GM10266 (cell line): ENCODE measurements around the gene POLR3E.

Experiments
- DNase-seq: peaks from one replicate; pipeline ENCODE4 v3.0.0; 2012; ENCODE audit errors: extremely low spot score
- CTCF ChIP-seq: IDR thresholded peaks from 2 replicates; pipeline ENCODE4 v1.5.1; 2012; ENCODE audit warnings: mild to moderate bottlenecking, low read depth; ENCODE audit not compliant: control insufficient read depth, insufficient read depth; ENCODE audit errors: missing control alignments

The POLR3E gene

GRCh38 chr16:22323173-22323958, 26.2 kb downstream of the POLR3E start:
- no peak for DNase-seq

DNA sequence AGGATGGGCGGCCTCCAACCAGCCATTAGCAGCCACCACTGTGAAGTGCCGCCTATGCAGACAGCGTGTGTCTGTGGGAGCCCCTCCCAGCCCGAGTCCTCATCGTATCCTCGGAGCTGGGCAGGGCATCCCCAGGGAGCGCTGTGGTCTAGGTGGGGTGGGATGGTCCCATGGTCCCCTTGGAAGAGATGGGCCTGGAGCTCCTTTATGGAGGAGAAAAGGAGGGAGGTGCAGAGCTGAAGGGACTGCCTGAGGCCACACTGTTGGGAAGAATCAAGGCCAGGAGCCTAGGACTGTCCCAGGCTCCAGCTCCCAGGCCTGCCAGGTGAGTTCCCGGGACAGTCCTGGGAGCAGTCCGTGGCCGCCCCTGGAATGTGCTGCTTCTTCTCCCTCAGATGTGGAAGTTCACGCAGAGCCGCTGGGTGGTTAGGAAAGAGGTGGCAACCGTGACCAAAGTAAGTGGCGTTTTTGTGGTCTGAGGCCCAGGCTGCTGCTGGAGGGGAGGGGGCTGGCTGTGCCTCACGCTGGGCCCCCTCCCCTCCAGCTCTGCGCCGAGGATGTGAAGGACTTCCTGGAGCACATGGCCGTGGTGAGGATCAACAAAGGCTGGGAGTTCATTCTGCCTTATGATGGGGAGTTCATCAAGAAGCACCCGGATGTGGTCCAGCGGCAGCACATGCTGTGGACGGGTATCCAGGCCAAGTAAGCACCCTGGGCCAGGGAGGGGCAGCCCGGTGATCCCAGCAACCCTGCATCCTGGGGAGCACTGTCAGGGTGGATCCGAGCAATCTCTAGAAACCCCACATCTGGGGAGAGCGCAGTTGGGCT, 27.0 kb downstream of the POLR3E start:
- no peak for DNase-seq

More at GRCh38 chr16:22323173-22323958, 26.2 kb downstream of the POLR3E start:
- TF ChIP-seq CTCF: no peak

DNA sequence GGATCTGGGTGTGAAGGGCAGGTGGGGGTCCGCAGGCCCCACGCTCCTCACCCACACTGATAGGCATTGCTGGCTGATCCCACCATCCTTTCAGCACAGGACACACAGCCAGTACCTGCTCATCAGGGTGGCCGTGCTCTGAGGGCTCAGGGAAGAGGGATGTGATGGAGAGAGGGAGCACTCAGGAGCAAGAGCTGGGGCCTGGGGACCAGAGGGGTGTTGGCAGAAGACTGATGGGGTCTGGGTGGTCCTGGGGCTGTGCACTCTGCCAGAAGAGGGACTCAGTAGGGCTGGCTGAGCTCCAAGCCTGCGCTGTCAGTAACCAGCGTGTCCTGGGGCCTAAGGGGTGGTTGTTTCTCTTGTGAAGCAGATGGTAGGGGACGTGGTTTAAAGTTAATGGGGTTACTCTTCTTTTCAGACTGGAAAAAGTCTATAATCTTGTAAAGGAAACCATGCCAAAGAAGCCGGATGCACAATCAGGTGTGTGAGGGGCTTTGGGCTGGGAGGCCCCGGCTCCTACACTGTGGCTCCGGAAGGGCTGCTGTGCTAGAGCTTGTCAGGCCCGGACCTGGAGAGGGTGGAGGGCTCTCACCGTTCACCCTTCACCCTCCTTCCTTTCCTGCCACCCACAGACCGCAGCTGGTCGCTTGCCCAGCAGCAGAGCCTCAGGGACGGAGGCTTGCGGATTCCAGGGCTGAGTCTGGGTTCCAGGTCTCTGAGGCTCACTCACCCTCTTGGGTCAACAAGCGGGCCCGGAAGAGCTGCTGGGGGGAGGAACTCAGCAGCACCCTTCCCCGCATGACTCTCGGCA, 27.8 kb downstream of the POLR3E start:
- no peak for TF ChIP-seq CTCF
- no peak for DNase-seq

More for the DNA sequence above, 27.0 kb downstream of the POLR3E start:
- TF ChIP-seq CTCF: no peak

- no peak for TF ChIP-seq CTCF
- no peak for DNase-seq
Measured at GRCh38 chr16:22325598-22326368, 28.6 kb downstream of the POLR3E start.

DNA sequence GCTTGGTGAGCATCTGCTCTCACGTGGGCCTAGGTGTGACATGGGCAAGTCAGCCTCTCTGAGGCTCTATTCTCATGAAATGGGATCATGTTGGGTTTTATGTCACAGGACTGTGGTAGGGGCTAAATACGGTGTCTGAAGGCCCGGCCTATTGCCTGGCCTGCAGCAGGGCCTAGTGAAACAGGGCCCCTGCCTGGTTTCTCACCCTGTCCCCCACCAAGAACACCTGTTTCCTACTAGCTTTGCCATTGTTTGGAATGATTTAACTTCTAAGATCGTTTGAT, 29.1 kb downstream of the POLR3E start:
- TF ChIP-seq CTCF: no peak
- no peak for DNase-seq

DNA sequence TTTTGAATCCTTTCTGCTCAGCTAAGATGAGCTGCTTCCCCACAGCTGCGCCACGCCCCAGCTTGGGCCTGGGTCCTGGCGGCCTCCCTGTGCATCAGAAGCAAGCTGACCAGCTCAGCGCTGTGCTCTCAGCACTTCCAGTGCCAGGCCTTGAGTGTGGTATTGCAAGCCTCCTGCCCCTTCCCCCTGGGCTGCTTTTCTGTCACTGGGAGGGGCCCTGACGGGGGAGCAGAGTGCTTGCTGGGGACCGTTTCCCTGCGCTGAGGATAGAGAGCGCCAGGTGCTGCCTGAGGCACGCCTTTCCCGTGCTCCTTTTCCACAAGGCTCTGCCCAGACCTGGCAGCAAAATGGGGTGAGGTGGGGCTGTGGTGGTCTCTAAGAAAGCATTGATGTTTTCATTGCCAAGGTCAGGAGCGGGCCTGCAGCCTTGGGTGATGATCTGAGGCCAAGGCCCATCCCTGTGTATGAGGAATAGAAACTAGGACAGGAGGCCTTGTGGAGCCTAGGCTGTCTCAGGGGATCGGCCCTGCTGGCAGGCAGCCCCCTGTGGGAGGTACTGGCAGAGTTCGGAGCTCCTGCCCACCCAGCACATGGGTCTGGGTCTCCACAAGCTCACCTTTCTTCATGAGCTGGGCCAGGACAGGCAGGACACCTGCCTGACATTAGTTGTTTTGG, 29.7 kb downstream of the POLR3E start:
- DNase-seq: no peak
- TF ChIP-seq CTCF: no peak
